ENCODE results near the gene TBC1D22A. TPM values are rescaled to one million over a fixed set of nuclear protein-coding genes. Genes with fewer than 3 reads are reported as not detected.
A peak's percentile ranks its signal among the peaks of the same experiment; 100 is the strongest.

Gene TBC1D22A
- total and polyA plus RNA-seq, 2 donors: 11.8 to 25.7 TPM

DNA sequence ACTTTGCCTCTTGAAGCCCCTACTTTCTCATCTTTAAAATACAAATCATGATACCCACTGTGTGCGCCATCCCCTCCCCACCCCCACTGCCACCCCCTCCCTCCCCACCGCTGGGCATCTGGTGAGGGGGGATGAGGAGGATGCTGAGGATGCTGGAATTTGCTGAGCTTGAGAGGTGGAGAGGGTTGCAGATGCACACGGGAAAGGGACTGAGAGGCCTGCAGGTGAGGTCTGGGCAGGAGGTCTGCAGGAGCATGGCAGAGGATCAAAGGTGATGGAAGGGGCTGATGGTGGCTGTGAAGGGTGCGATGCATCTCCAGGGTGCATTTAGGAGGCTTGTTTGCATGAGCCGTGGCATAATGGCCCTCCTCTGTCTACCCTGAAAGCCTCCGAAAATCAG lies 7.6 kb upstream of the TBC1D22A start:
- 96% methylated on average over 6 of the region's 6 CpGs for WGBS
- no peak for DNase-seq (ENCODE audit: low read depth in 6 of 9, low spot score in 9 of 9)
- Histone ChIP-seq H3K36me3 (ENCODE audit: control insufficient read depth in 2 of 2, insufficient read depth in 2 of 2, low read length in 1 of 2) (peaks cover 0 to under 1% of the 10 kb centered on the region in 2 donors), H3K9me3 (ENCODE audit: control insufficient read depth in 2 of 2, insufficient read depth in 1 of 2, low read length in 1 of 2) (peaks cover 7 to 19% of the 10 kb centered on the region in 2 donors), H3K4me1 (ENCODE audit: control insufficient read depth in 2 of 2, insufficient read depth in 2 of 2, low read length in 2 of 2) (peaks cover 1 to 10% of the 10 kb centered on the region in 2 donors), H3K27ac (ENCODE audit: low read depth in 1 of 2, low read length in 1 of 2) (no peak overlapping the region), H3K27me3 (ENCODE audit: control insufficient read depth in 2 of 2, insufficient read depth in 1 of 2, low read length in 1 of 2) (no peaks in the 10 kb centered on the region), H3K4me3 (ENCODE audit: low read length in 2 of 2) (no peak overlapping the region)

DNA sequence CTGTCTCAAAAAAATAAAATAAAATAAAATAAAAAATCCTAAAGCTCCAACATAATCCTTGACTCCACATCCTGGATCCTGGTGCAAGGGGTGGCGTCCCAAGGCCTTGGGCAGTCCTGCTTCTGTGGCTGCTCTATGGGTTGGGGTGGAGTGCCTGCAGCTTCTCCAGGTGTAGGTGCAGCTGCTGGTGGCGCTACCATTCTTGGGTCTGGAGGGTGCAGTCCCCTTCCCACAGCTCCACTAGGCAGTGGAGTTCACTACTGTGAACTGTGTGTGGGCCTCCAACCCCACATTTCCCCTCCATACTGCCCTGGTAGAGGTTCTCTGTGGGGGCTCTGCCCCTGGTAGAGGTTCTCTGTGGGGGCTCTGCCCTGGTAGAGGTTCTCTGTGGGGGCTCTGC lies 6.9 kb upstream of the TBC1D22A start:
- Histone ChIP-seq H3K27ac (ENCODE audit: low read depth in 1 of 2, low read length in 1 of 2) (peak overlapping the region in 1 of 2 donors; percentile 26), H3K9me3 (ENCODE audit: control insufficient read depth in 2 of 2, insufficient read depth in 1 of 2, low read length in 1 of 2) (peaks cover 7 to 19% of the 10 kb centered on the region in 2 donors)
- DNase-seq (ENCODE audit: low read depth in 6 of 9, low spot score in 9 of 9): no peak

DNA sequence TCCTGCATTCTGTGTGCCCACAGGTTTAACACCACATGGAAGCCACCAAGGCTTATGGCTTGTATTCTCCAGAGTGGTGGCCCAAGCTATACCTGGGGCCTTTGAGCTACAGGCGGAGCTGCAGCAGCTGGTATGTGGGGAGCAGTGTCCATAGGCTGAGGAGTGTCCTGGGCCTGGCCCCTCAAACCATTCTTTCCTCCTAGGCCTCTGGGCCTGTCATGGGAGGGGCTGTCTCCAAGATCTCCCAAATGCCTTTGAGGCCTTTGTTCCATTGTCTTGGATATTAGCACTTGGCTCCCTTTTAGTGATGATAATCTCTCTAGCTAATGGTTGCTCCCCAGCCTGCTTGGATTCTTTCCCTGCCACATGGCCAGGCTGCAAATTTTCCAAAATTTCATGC lies 6.4 kb upstream of the TBC1D22A start:
- Histone ChIP-seq H3K4me3 (ENCODE audit: low read length in 2 of 2) (no peak overlapping the region), H3K27ac (ENCODE audit: low read depth in 1 of 2, low read length in 1 of 2) (no peak overlapping the region), H3K27me3 (ENCODE audit: control insufficient read depth in 2 of 2, insufficient read depth in 1 of 2, low read length in 1 of 2) (no peaks in the 10 kb centered on the region), H3K4me1 (ENCODE audit: control insufficient read depth in 2 of 2, insufficient read depth in 2 of 2, low read length in 2 of 2) (peaks cover 0 to 3% of the 10 kb centered on the region in 2 donors), H3K9me3 (ENCODE audit: control insufficient read depth in 2 of 2, insufficient read depth in 1 of 2, low read length in 1 of 2) (peaks cover 7 to 19% of the 10 kb centered on the region in 2 donors), H3K36me3 (ENCODE audit: control insufficient read depth in 2 of 2, insufficient read depth in 2 of 2, low read length in 1 of 2) (peaks cover 0 to 3% of the 10 kb centered on the region in 2 donors)
- WGBS: 96% methylated on average over 1 of the region's 1 CpG
- no peak for DNase-seq (ENCODE audit: low read depth in 6 of 9, low spot score in 9 of 9)

More for the DNA sequence above, 6.9 kb upstream of the TBC1D22A start:
- Histone ChIP-seq H3K4me1 (ENCODE audit: control insufficient read depth in 2 of 2, insufficient read depth in 2 of 2, low read length in 2 of 2) (peaks cover 0 to 4% of the 10 kb centered on the region in 2 donors), H3K4me3 (ENCODE audit: low read length in 2 of 2) (no peak overlapping the region), H3K36me3 (ENCODE audit: control insufficient read depth in 2 of 2, insufficient read depth in 2 of 2, low read length in 1 of 2) (peaks cover 0 to 3% of the 10 kb centered on the region in 2 donors), H3K27me3 (ENCODE audit: control insufficient read depth in 2 of 2, insufficient read depth in 1 of 2, low read length in 1 of 2) (no peaks in the 10 kb centered on the region)
- 99% methylated on average over 2 of the region's 2 CpGs for WGBS

DNA sequence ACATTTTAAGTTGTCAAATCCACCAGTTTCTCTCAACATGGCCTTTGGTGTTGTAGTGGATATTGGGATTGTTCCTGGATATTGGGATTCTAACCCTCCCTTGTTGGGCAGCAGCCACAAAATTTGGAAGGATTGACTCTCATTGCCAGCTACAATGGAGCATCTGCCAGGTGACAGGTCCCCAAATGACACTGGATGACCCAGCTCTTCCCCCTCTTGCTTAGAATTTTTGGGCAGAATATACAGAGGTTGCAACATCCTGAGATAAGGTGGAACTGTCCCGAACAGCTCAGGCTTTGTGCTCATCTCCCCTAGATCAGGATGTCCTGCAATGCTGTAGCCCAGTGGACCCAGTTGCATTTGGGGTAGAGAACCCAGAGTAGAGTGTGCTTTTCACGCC lies 5.3 kb upstream of the TBC1D22A start:
- Histone ChIP-seq H3K36me3 (ENCODE audit: control insufficient read depth in 2 of 2, insufficient read depth in 2 of 2, low read length in 1 of 2) (peaks cover 0 to 3% of the 10 kb centered on the region in 2 donors), H3K27ac (ENCODE audit: low read depth in 1 of 2, low read length in 1 of 2) (no peak overlapping the region), H3K9me3 (ENCODE audit: control insufficient read depth in 2 of 2, insufficient read depth in 1 of 2, low read length in 1 of 2) (peaks cover 7 to 19% of the 10 kb centered on the region in 2 donors), H3K27me3 (ENCODE audit: control insufficient read depth in 2 of 2, insufficient read depth in 1 of 2, low read length in 1 of 2) (no peaks in the 10 kb centered on the region), H3K4me3 (ENCODE audit: low read length in 2 of 2) (no peak overlapping the region), H3K4me1 (ENCODE audit: control insufficient read depth in 2 of 2, insufficient read depth in 2 of 2, low read length in 2 of 2) (peaks cover 0 to 11% of the 10 kb centered on the region in 2 donors)
- DNase-seq (ENCODE audit: low read depth in 6 of 9, low spot score in 9 of 9): no peak
- 91% methylated on average over 2 of the region's 2 CpGs for WGBS

DNA sequence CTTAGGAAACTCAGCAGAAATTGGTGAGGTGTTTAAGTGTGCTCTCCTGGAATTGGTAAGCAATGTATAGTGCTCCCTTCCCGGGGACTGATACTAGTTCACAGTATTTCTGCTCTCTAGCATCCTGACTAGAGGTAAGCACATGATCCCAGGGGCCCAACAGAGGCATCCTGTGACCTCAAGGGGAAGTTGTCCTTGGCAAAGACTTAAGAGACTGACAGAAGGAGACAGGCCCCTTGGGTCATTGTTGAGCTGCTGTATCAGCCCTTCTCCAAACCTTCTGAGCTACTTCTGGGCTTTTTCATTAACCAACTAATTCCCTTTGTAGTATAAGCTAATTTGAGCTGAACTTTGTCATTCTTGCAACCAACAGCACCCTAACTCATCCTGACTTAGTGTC lies 4.3 kb upstream of the TBC1D22A start:
- DNase-seq (ENCODE audit: low read depth in 6 of 9, low spot score in 9 of 9): no peak
- Histone ChIP-seq H3K9me3 (ENCODE audit: control insufficient read depth in 2 of 2, insufficient read depth in 1 of 2, low read length in 1 of 2) (peaks cover 6 to 19% of the 10 kb centered on the region in 2 donors), H3K4me1 (ENCODE audit: control insufficient read depth in 2 of 2, insufficient read depth in 2 of 2, low read length in 2 of 2) (peaks cover 0 to 14% of the 10 kb centered on the region in 2 donors), H3K27me3 (ENCODE audit: control insufficient read depth in 2 of 2, insufficient read depth in 1 of 2, low read length in 1 of 2) (no peaks in the 10 kb centered on the region), H3K36me3 (ENCODE audit: control insufficient read depth in 2 of 2, insufficient read depth in 2 of 2, low read length in 1 of 2) (peaks cover 0 to 3% of the 10 kb centered on the region in 2 donors), H3K4me3 (ENCODE audit: low read length in 2 of 2) (no peak overlapping the region), H3K27ac (ENCODE audit: low read depth in 1 of 2, low read length in 1 of 2) (no peak overlapping the region)
- WGBS: 84% methylated on average over 1 of the region's 1 CpG

DNA sequence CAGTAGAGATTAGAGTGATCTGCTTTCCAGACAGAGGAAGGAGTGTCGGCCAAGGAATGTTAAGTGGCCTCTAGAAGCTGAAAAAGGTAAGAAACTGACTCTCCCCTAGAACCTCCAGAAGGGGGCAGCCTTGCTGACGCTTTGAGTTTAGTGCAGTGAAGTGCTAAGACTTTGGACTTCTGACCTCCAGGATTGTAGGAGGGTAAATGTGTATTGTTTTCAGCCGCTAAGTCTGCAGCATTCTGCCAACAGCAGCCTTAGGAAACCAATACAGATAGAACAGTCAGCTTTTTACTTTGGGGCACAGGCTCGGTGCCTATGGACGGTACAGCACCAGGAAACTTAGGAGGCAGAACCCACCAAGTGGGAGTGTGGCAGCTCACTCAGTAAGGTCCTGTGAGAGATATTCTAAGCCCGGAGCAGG lies 3.6 kb upstream of the TBC1D22A start:
- no peak overlapping the region for H3K27ac ChIP-seq (ENCODE audit: low read depth in 1 of 2, low read length in 1 of 2)
- no peaks in the 10 kb centered on the region for H3K27me3 ChIP-seq (ENCODE audit: control insufficient read depth in 2 of 2, insufficient read depth in 1 of 2, low read length in 1 of 2)
- H3K36me3 ChIP-seq (ENCODE audit: control insufficient read depth in 2 of 2, insufficient read depth in 2 of 2, low read length in 1 of 2): peaks cover 0 to 3% of the 10 kb centered on the region in 2 donors
- DNase-seq (ENCODE audit: low read depth in 6 of 9, low spot score in 9 of 9): peak in 2 of 9 donors; percentile 54 to 71
- peaks cover 6 to 19% of the 10 kb centered on the region in 2 donors for H3K9me3 ChIP-seq (ENCODE audit: control insufficient read depth in 2 of 2, insufficient read depth in 1 of 2, low read length in 1 of 2)
- 67% methylated on average over 6 of the region's 6 CpGs for WGBS
- H3K4me3 ChIP-seq (ENCODE audit: low read length in 2 of 2): no peak overlapping the region
- H3K4me1 ChIP-seq (ENCODE audit: control insufficient read depth in 2 of 2, insufficient read depth in 2 of 2, low read length in 2 of 2): peaks cover 6 to 17% of the 10 kb centered on the region in 2 donors

DNA sequence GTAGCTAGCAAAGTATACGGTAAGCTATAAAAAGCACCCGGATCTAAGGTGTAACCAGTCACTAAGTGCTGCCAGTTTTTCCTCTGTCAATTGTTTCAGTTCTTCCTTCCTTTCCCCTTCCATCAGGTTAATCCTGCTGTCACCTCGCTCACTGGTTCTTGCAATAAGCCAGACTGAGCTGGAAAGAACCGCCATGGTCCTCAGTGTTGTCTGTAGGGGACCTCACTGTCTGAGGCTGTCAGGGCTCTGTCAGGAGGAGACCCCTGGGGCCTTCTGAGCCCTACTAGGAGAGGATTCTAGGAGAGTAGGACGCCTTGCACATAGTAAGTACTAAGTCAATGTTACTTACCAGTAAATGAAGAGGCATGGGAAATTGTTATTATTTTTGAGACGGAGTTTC lies 1.4 kb upstream of the TBC1D22A start:
- Histone ChIP-seq H3K4me3 (ENCODE audit: low read length in 2 of 2) (no peak overlapping the region), H3K27ac (ENCODE audit: low read depth in 1 of 2, low read length in 1 of 2) (no peak overlapping the region), H3K9me3 (ENCODE audit: control insufficient read depth in 2 of 2, insufficient read depth in 1 of 2, low read length in 1 of 2) (peaks cover 3 to 7% of the 10 kb centered on the region in 2 donors), H3K27me3 (ENCODE audit: control insufficient read depth in 2 of 2, insufficient read depth in 1 of 2, low read length in 1 of 2) (no peaks in the 10 kb centered on the region), H3K4me1 (ENCODE audit: control insufficient read depth in 2 of 2, insufficient read depth in 2 of 2, low read length in 2 of 2) (peaks cover 8 to 14% of the 10 kb centered on the region in 2 donors), H3K36me3 (ENCODE audit: control insufficient read depth in 2 of 2, insufficient read depth in 2 of 2, low read length in 1 of 2) (peaks cover 0 to 3% of the 10 kb centered on the region in 2 donors)
- WGBS: 97% methylated on average over 6 of the region's 6 CpGs
- DNase-seq (ENCODE audit: low read depth in 6 of 9, low spot score in 9 of 9): no peak

DNA sequence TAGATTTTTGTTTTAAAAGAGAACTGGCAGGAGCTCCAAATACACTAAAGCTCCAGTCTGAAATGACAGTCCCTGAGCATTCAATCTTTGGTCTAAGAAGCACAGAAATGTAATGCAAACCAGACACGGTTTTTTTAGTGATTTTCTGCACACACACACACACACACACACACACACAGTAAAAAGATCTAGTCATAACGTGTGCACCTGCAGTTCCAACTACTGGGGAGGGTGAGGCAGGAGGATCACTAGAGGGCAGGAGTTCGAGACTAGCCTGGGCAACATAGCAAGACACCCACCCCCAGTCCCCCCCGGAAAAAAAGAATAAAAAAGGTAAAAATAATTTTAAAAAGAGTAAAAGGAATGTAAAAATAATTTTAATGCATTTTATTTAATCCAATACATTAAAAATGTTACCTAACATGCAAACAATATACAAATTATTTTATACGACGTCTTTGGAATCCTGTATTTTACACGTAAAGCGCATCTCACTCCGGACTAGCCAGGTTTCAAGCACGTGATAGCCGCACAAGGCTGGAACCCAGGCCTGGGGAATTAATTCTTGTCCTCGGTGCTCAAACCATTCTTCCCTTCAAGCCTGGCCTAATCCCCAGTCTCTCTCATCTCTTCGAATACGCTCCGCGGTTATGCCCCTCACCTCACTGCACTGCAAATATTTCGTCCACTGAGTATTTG lies 762 bp upstream of the TBC1D22A start:
- peaks cover 8 to 14% of the 10 kb centered on the region in 2 donors for H3K4me1 ChIP-seq (ENCODE audit: control insufficient read depth in 2 of 2, insufficient read depth in 2 of 2, low read length in 2 of 2)
- DNase-seq (ENCODE audit: low read depth in 6 of 9, low spot score in 9 of 9): no peak
- WGBS: 9% methylated on average over 17 of the region's 17 CpGs

DNA sequence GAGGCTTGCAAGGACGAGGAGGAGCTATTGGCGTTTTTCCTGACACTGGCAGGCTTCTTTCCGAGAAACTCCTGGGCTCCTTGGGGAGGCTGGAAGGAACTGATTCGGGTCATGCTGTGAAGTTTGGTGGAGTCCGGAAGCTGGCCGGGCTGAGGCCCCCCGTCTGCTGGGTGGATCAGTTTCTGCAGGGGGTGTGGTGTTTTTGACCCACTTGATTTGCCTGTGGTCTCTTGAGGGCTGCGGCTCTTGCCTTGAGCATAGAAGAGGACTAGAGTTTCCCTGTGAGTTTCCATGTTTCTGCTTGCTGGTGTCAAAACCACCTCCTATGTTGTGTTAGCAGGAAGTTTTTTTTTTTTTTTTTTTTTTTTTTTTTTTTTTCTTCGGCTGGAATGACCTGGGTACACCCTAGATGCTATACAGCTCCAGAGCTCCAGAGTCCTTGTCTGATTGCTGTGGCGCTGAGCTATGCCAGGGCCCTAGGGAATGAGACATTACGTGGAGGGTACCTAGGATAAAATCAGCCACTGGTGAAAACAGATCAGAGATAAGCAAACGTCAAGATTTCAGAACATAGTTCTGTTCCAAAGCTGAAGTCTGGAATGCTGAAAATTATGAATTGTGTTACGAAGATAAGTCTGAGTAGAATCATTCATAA lies 728 bp downstream of the TBC1D22A start:
- Histone ChIP-seq H3K27ac (ENCODE audit: low read depth in 1 of 2, low read length in 1 of 2) (peak overlapping the region; percentile 46 to 86), H3K4me3 (ENCODE audit: low read length in 2 of 2) (peak overlapping the region; percentile 82 to 99), H3K9me3 (ENCODE audit: control insufficient read depth in 2 of 2, insufficient read depth in 1 of 2, low read length in 1 of 2) (no peaks in the 10 kb centered on the region), H3K27me3 (ENCODE audit: control insufficient read depth in 2 of 2, insufficient read depth in 1 of 2, low read length in 1 of 2) (no peaks in the 10 kb centered on the region), H3K36me3 (ENCODE audit: control insufficient read depth in 2 of 2, insufficient read depth in 2 of 2, low read length in 1 of 2) (peaks cover 10 to 13% of the 10 kb centered on the region in 2 donors), H3K4me1 (ENCODE audit: control insufficient read depth in 2 of 2, insufficient read depth in 2 of 2, low read length in 2 of 2) (peaks cover 8 to 14% of the 10 kb centered on the region in 2 donors)
- WGBS: 17% methylated on average over 13 of the region's 13 CpGs
- DNase-seq (ENCODE audit: low read depth in 6 of 9, low spot score in 9 of 9): peak in 2 of 9 donors; percentile 33 to 57

More for the DNA sequence above, 762 bp upstream of the TBC1D22A start:
- no peaks in the 10 kb centered on the region for H3K27me3 ChIP-seq (ENCODE audit: control insufficient read depth in 2 of 2, insufficient read depth in 1 of 2, low read length in 1 of 2)
- H3K4me3 ChIP-seq (ENCODE audit: low read length in 2 of 2): peak overlapping the region; percentile 82 to 99
- peak overlapping the region; percentile 86 to 96 for H3K27ac ChIP-seq (ENCODE audit: low read depth in 1 of 2, low read length in 1 of 2)
- H3K9me3 ChIP-seq (ENCODE audit: control insufficient read depth in 2 of 2, insufficient read depth in 1 of 2, low read length in 1 of 2): peaks cover under 1% of the 10 kb centered on the region in 2 donors
- H3K36me3 ChIP-seq (ENCODE audit: control insufficient read depth in 2 of 2, insufficient read depth in 2 of 2, low read length in 1 of 2): peaks cover 3 to 4% of the 10 kb centered on the region in 2 donors
